SU-DHL-6 (cell line): ENCODE data around the gene PAFAH1B1.

ENCODE experiments used
- H2AFZ ChIP-seq: fragments of 200-600 bp; sonication (generic); 2 replicates; pipeline ENCODE4 v1.6.1; 2014; ENCODE audit warnings: low read depth, mild to moderate bottlenecking, moderate library complexity, mixed read lengths, antibody characterized with exemption, low read length; ENCODE audit not compliant: severe bottlenecking
- H3F3A ChIP-seq: fragments of 200-600 bp; shearing (Covaris generic); 2 replicates; pipeline ENCODE4 v1.6.0; 2016; ENCODE audit warnings: antibody characterized with exemption, mild to moderate bottlenecking; ENCODE audit not compliant: insufficient read depth
- H3K27ac ChIP-seq: fragments of 200-600 bp; sonication (generic); 2 replicates; pipeline ENCODE4 v1.5.1; 2016; ENCODE audit warnings: low read depth, mild to moderate bottlenecking, low read length, moderate library complexity, mixed read lengths
- H3K27me3 ChIP-seq: fragments of 200-600 bp; sonication (generic), shearing (Covaris generic); 2 replicates; pipeline ENCODE4 v1.6.0; 2014; ENCODE audit warnings: mild to moderate bottlenecking, low read length
- H3K36me3 ChIP-seq: fragments of 200-600 bp; sonication (generic); 2 replicates; pipeline ENCODE4 v1.6.1; 2014; ENCODE audit warnings: mild to moderate bottlenecking, low read length, mixed read lengths
- H3K4me2 ChIP-seq: fragments of 300-600, 200-600 bp; shearing (Covaris generic), sonication (generic); 2 replicates; pipeline ENCODE4 v1.6.0; 2014; ENCODE audit warnings: low read length, low read depth, mild to moderate bottlenecking; ENCODE audit not compliant: poor library complexity, severe bottlenecking
- H3K4me3 ChIP-seq: fragments of 200-600 bp; sonication (generic); 2 replicates; pipeline ENCODE4 v1.5.1; 2014; ENCODE audit warnings: antibody characterized with exemption, low read length, mild to moderate bottlenecking, mixed read lengths; ENCODE audit not compliant: insufficient read depth, poor library complexity, severe bottlenecking
- H3K79me2 ChIP-seq: fragments of 200-600 bp; sonication (generic); 2 replicates; pipeline ENCODE4 v1.6.1; 2014; ENCODE audit warnings: mild to moderate bottlenecking, low read length, moderate library complexity; ENCODE audit not compliant: insufficient read depth
- H3K9ac ChIP-seq: fragments of 200-600 bp; sonication (generic); 2 replicates; pipeline ENCODE4 v1.7.0; 2014; ENCODE audit warnings: mild to moderate bottlenecking, low read length
- H3K9me2 ChIP-seq: fragments of 200-600 bp; sonication (generic); replicated peaks from 2 replicates; pipeline ENCODE4 v1.6.1; 2014; ENCODE audit warnings: low read length; ENCODE audit not compliant: insufficient read depth
- H3K9me3 ChIP-seq: fragments of 200-600 bp; sonication (generic); 2 replicates; pipeline ENCODE4 v1.6.1; 2014; ENCODE audit warnings: low read length, mixed read lengths; ENCODE audit not compliant: insufficient read depth
- H4K20me1 ChIP-seq: fragments of 200-600 bp; sonication (generic); 2 replicates; pipeline ENCODE4 v1.6.1; 2014; ENCODE audit warnings: low read depth, mild to moderate bottlenecking, antibody characterized with exemption, low read length, moderate library complexity, mixed read lengths
- CTCF ChIP-seq: fragments of 200-600 bp; sonication (generic); IDR thresholded peaks from one replicate; pipeline ENCODE4 v1.5.1; 2017; ENCODE audit warnings: antibody characterized with exemption, mild to moderate bottlenecking, low read length, moderate library complexity; ENCODE audit not compliant: insufficient read depth, poor library complexity, severe bottlenecking
- EZH2phosphoT487 ChIP-seq: fragments of 200-600 bp; sonication (generic), shearing (Covaris generic); conservative IDR thresholded peaks from 2 replicates; pipeline ENCODE4 v1.6.1; 2018; ENCODE audit warnings: mild to moderate bottlenecking, antibody characterized with exemption, low read length, moderate library complexity, mixed read lengths

The PAFAH1B1 gene

DNA sequence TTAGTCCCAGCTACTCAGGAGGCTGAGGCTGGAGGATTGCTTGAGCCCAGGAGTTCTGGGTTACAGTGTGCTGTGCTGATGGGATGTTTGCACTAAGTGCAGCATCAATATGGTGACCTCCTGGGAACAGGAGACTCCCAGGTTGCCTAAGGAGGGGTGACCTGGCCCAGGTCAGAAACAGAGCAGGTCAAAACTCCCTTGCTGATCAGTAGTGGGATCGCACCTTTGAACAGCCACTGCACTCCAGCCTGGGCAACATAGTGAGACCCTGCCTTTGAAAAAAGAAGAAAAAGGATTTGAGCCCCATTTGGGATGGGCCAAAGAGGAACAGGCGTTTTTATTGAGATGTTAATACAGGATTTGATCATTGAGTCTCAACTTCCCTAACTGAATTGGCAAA is 87.5 kb downstream of the PAFAH1B1 start:
- H3K36me3 ChIP-seq: peaks cover 41% of the 10 kb centered on the region
- TF ChIP-seq EZH2phosphoT487 (no peak), CTCF (no peak)
- no peaks in the 10 kb centered on the region for H4K20me1 ChIP-seq
- no peaks in the 10 kb centered on the region for H3K9me2 ChIP-seq
- no peak overlapping the region for H3K27ac ChIP-seq
- H3K4me2 ChIP-seq: no peak overlapping the region
- no peaks in the 10 kb centered on the region for H3K27me3 ChIP-seq
- H3K9ac ChIP-seq: no peak overlapping the region
- H3K9me3 ChIP-seq: no peaks in the 10 kb centered on the region
- 0 out of 2 replicates have a peak, but pooled peaks cover 3% of the 10 kb centered on the region for H3K79me2 ChIP-seq
- H3F3A ChIP-seq: peaks cover 16% of the 10 kb centered on the region; the same call in 1 of the 2 replicates
- no peak overlapping the region for H2AFZ ChIP-seq
- H3K4me3 ChIP-seq: no peak overlapping the region

DNA sequence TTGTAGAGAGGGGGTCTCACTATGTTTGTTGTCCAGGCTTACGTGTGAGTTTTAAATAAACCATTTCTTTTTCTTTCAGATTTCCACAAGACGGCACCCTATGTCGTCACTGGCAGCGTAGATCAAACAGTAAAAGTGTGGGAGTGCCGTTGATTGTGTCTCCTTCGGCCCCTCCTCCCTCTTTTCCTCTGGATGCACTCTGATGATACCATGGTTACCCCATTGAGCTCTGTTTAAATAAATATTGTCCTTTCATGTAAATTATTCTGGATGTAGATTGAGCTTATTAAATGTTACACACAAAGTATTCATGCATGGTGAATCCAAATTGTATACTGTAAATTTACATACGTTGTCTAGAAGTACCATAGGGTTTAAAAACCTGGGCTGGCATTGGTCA is 88.2 kb downstream of the PAFAH1B1 start:
- Histone ChIP-seq H3K79me2 (no peaks in the 10 kb centered on the region), H3K9me3 (no peaks in the 10 kb centered on the region), H3K4me2 (no peak overlapping the region), H3K27ac (no peak overlapping the region), H4K20me1 (no peaks in the 10 kb centered on the region), H3K4me3 (no peak overlapping the region), H3F3A (peaks cover 18% of the 10 kb centered on the region; the same call in 1 of the 2 replicates), H3K9me2 (no peaks in the 10 kb centered on the region), H3K27me3 (no peaks in the 10 kb centered on the region), H2AFZ (no peak overlapping the region), H3K9ac (no peak overlapping the region), H3K36me3 (peaks cover 36% of the 10 kb centered on the region)
- TF ChIP-seq EZH2phosphoT487: no peak
- no peak for TF ChIP-seq CTCF

- Histone ChIP-seq H3K4me2 (no peak overlapping the region), H4K20me1 (no peaks in the 10 kb centered on the region), H3F3A (peaks cover 24% of the 10 kb centered on the region), H3K79me2 (no peaks in the 10 kb centered on the region), H3K9ac (no peak overlapping the region), H3K9me2 (no peaks in the 10 kb centered on the region), H3K4me3 (no peak overlapping the region), H3K9me3 (no peaks in the 10 kb centered on the region), H3K27ac (no peak overlapping the region), H3K27me3 (no peaks in the 10 kb centered on the region), H3K36me3 (peaks cover 36% of the 10 kb centered on the region), H2AFZ (no peak overlapping the region)
- TF ChIP-seq CTCF: no peak
- no peak for TF ChIP-seq EZH2phosphoT487
Observed at GRCh38 chr17:2682176-2682938, 88.9 kb downstream of the PAFAH1B1 start.
